Activated B cell treated with CpG ODN at 0.5 μM for 24 hours (primary cell): Measurements from ENCODE around the gene PLD2. TPM values are rescaled to one million over a fixed set of nuclear protein-coding genes. Genes with fewer than 3 reads are reported as not detected.

ENCODE experiments used
- ATAC-seq: fragments of 200-7000 bp; cut with Tn5 transposase; one replicate; pipeline ENCODE4 v1.10.0; 2021; ENCODE audit warnings: low read depth, mild to moderate bottlenecking, moderate library complexity
- CTCF ChIA-PET: fragments of 350-600 bp; sonication (Branson Sonifier 250); formaldehyde crosslinking; loops from one replicate; lab custom pipeline; 2021; ENCODE audit warnings: antibody characterized with exemption; lab: Charles Lee
- POLR2A ChIA-PET: fragments of 350-600 bp; sonication (Branson Sonifier 250); formaldehyde crosslinking; loops from one replicate; lab custom pipeline; 2021; ENCODE audit warnings: antibody characterized with exemption; lab: Charles Lee
- DNase-seq: peaks from one replicate; pipeline ENCODE4 v3.0.0; 2022
- H3K27ac Mint-ChIP-seq: one replicate; pipeline ENCODE4 v1.8.0; 2020; ENCODE audit warnings: mixed read lengths
- H3K27me3 Mint-ChIP-seq: one replicate; pipeline ENCODE4 v1.8.0; 2021; ENCODE audit warnings: mixed read lengths
- H3K36me3 Mint-ChIP-seq: one replicate; pipeline ENCODE4 v1.8.0; 2021; ENCODE audit warnings: low read depth, mixed read lengths
- H3K4me1 Mint-ChIP-seq: one replicate; pipeline ENCODE4 v1.8.0; 2021; ENCODE audit warnings: mixed read lengths
- H3K4me3 Mint-ChIP-seq: one replicate; pipeline ENCODE4 v1.8.0; 2020; ENCODE audit warnings: mild to moderate bottlenecking, mixed read lengths
- H3K9me3 Mint-ChIP-seq: one replicate; pipeline ENCODE4 v1.8.0; 2020; ENCODE audit warnings: mixed read lengths
- intact Hi-C: fragments of 100-400 bp; cut with micrococcal nuclease; formaldehyde crosslinking; loops from one replicate; pipeline ENCODE4 v1.15.1; 2024
- total RNA-seq: library from RNA; stranded (reverse); gene quantifications from 2 replicates; pipeline ENCODE4 v1.2.3, GENCODE V29; 2022
- TF ChIP-seq, protein P1 (sequence below): fragments of 200-600 bp; IDR thresholded peaks from one replicate; pipeline ENCODE4 v1.8.0; 2022; ENCODE audit warnings: antibody characterized with exemption, mild to moderate bottlenecking

Gene PLD2
- total RNA-seq, 1 donor from 2014 or later = 54.3 TPM

DNA sequence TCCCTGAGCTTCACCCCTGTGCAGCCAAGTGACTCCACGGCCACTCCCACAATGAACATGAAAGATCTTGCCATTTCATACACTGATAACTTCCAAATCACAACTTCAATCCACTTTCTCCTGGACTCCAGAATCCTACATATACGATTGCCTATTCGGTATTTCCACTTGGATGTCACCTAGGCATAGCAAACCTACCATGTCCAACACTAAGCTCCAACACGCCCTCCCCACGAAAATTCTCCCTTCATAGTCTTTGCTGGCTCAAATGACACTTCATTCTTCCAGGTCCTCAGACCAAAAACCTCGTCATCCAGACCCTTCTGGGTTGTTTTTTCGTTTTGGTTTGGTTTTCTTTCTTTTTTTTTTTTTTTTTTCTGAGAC lies 16.3 kb upstream of the PLD2 start:
- Mint-ChIP-seq H3K27me3 (peaks cover 15% of the 10 kb centered on the region), H3K27ac (peak overlapping the region; percentile 44), H3K36me3 (no peaks in the 10 kb centered on the region), H3K4me1 (peaks cover 15% of the 10 kb centered on the region), H3K4me3 (peak overlapping the region; percentile 89), H3K9me3 (no peaks in the 10 kb centered on the region)
- ChIA-PET CTCF (interaction anchor here (0.8 to 2.0 kb wide), 12 partner anchors 9 to 83 kb away, joined by 3 to 17 read pairs (median 8); partner anchors contain the start of genes ARRB2, MED11 and PLD2), POLR2A (interaction anchor here (0.6 to 2.4 kb wide), 11 partner anchors 9 to 1965 kb away, joined by 3 to 20 read pairs (median 4); partner anchors contain the start of genes ARRB2, C17orf107, CXCL16 and MED11)
- DNase-seq = no peak
- TF ChIP-seq, protein P1, sequence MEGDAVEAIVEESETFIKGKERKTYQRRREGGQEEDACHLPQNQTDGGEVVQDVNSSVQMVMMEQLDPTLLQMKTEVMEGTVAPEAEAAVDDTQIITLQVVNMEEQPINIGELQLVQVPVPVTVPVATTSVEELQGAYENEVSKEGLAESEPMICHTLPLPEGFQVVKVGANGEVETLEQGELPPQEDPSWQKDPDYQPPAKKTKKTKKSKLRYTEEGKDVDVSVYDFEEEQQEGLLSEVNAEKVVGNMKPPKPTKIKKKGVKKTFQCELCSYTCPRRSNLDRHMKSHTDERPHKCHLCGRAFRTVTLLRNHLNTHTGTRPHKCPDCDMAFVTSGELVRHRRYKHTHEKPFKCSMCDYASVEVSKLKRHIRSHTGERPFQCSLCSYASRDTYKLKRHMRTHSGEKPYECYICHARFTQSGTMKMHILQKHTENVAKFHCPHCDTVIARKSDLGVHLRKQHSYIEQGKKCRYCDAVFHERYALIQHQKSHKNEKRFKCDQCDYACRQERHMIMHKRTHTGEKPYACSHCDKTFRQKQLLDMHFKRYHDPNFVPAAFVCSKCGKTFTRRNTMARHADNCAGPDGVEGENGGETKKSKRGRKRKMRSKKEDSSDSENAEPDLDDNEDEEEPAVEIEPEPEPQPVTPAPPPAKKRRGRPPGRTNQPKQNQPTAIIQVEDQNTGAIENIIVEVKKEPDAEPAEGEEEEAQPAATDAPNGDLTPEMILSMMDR = no peak
- ATAC-seq = no peak
- intact Hi-C loops = loop anchor here (1.0 to 2.0 kb wide), 6 partner anchors 17 to 224 kb away; partner anchors contain the start of genes ARRB2, MED11 and PLD2

DNA sequence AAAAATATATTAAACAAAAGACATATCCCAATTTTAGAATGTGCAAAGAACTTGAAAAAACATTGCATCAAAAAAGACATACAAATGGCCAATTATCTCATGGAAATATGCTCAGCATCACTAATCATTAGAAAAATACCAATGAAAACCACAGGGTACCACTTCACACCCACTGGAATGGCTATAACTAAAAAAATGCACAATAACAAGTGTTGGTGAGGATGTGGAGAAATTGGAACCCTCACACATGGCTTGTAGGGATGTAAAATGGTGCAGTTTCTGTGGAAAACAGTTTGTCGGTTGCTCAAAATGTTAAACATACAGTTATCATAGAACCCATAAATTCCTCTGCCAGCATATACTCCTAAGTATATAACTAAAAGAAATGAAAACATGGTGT lies 11.8 kb upstream of the PLD2 start:
- peaks cover 24% of the 10 kb centered on the region for H3K36me3 Mint-ChIP-seq
- H3K27ac Mint-ChIP-seq = peak overlapping the region; percentile 97

DNA sequence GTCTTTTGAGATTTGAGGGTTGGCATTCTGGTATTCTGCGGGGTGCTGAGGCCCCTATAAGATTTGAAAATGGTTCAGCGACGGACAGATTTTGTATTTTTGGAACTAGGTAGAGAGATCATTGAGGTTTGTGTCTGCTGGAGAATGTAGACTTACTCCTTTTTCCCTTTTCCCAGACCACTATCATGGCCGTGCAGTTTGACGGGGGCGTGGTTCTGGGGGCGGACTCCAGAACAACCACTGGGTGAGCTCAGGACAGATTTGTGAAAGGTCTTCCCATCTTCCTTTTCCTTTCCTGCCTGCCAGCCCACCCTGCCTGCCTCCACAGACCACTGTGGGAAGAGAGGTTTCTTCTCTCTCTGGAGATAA lies 10.4 kb upstream of the PLD2 start:
- ATAC-seq = no peak
- CTCF ChIA-PET = no interaction called here
- Mint-ChIP-seq H3K27ac (peak overlapping the region; percentile 97), H3K9me3 (no peaks in the 10 kb centered on the region), H3K36me3 (peaks cover 31% of the 10 kb centered on the region), H3K4me1 (peaks cover 20% of the 10 kb centered on the region), H3K4me3 (peak overlapping the region; percentile 100), H3K27me3 (no peaks in the 10 kb centered on the region)
- intact Hi-C loops = loop anchor here (1.0 kb wide), 2 partner anchors 11 to 37 kb away; partner anchors contain the start of genes MINK1 and PLD2
- DNase-seq = no peak
- POLR2A ChIA-PET = interaction anchor here (0.6 to 1.6 kb wide), 16 partner anchors 9 to 722 kb away, joined by 3 to 31 read pairs (median 5); partner anchors contain the start of genes ARRB2, DERL2, MIS12 and PFN1
- TF ChIP-seq, protein P1 = no peak

More for the DNA sequence above, 11.8 kb upstream of the PLD2 start:
- CTCF ChIA-PET = no interaction called here
- DNase-seq = no peak
- Mint-ChIP-seq H3K9me3 (no peaks in the 10 kb centered on the region), H3K4me1 (peaks cover 22% of the 10 kb centered on the region), H3K4me3 (no peak overlapping the region), H3K27me3 (no peaks in the 10 kb centered on the region)
- intact Hi-C loops = no loop called here
- TF ChIP-seq, protein P1 = no peak
- no peak for ATAC-seq
- POLR2A ChIA-PET = interaction anchor here (1.2 kb wide), 1 partner anchor 145 kb away, joined by 5 read pairs; the partner anchor contains the start of genes RNF167 and SLC25A11

DNA sequence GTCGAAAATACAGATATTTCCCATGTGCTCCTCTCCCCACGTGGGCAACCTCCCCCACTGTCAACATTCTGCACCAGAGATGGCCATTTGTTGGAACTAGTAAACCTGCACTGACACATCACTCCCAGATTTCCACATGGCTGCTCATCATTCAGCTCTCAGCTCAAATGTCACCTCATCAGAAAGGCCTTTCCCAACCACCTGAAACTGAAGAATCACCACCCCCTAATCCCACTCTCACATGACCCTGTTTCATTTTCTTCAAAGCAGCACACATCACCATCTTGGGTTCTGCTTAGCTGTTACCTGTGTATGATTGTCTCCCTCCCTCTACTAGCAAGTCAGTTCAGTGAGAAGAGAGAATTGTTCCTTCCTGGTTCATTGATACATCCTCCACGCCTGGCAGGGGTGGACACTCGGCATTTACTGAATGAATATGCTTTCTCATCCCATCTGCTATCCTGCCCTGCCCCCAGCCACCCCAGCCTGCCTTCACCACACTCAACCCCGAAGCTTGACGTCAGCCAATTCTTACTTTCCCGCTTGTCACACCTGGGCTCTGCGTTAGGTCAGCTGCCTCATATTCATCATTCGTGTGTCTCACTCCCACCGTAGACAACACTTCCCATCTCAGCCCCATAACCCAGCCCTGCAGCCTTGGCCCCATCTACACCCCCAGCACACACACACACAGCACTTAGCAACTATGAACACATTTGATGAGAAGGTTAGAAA lies 6.3 kb upstream of the PLD2 start:
- ChIA-PET POLR2A (interaction anchor here (1.6 kb wide), 1 partner anchor 11 kb away, joined by 4 read pairs; no protein-coding TSS in a partner anchor), CTCF (no interaction called here)
- Mint-ChIP-seq H3K27ac (no peak overlapping the region), H3K36me3 (peaks cover 31% of the 10 kb centered on the region), H3K9me3 (no peaks in the 10 kb centered on the region), H3K27me3 (no peaks in the 10 kb centered on the region), H3K4me3 (no peak overlapping the region), H3K4me1 (peaks cover 19% of the 10 kb centered on the region)
- TF ChIP-seq, protein P1 = no peak
- intact Hi-C loops = no loop called here
- no peak for ATAC-seq
- no peak for DNase-seq

DNA sequence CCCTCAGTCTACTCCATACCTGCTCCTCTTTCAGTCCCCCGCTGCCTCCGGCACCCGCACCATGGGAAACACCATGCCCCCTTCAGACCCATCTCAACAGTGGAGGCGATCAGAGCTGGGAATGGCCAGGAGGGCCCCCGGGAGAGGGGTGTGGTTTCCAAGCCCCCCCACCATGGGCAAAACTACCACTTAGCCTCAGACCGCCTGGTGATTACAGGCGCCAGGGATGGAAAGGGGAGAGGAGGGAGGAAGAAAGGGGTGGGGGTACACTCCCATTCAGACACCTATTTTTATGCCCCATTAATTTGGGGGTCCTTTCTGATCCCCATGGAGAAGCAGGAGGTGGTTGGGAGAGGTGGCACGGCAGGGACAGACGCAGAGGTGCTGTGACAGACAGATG lies 4.7 kb upstream of the PLD2 start, which contains the start of gene C17orf114:
C17orf114 (minus strand) TSS at position 101 of the 400 bp plus-strand sequence.
- Mint-ChIP-seq H3K9me3 (no peaks in the 10 kb centered on the region), H3K4me1 (peaks cover 10% of the 10 kb centered on the region), H3K4me3 (no peak within 1 kb of the TSS), H3K27me3 (no peaks in the 10 kb centered on the region), H3K36me3 (peaks cover 22% of the 10 kb centered on the region), H3K27ac (no peak within 1 kb of the TSS)
- ChIA-PET CTCF (no interaction called here), POLR2A (interaction anchor here (0.6 kb wide), 1 partner anchor 100 kb away, joined by 5 read pairs; no protein-coding TSS in a partner anchor)
- no peak for DNase-seq
- intact Hi-C loops = no loop called here
- no peak for ATAC-seq
- TF ChIP-seq, protein P1 = no peak
